D341Med (cell line): ENCODE measurements around the gene ATG14.
"Not testable (repeated sequence)": the region's sequence is repeated elsewhere in the genome, so short reads cannot be mapped to it uniquely, and the experiment has no call there.

Experiments used
- DNase-seq: peaks from one replicate; pipeline ENCODE4 v3.0.0; 2012; ENCODE audit warnings: low spot score

The ATG14 gene

GRCh38 chr14:55350461-55350860 lies 61.2 kb downstream of the ATG14 start:
- DNase-seq: no peak

GRCh38 chr14:55349565-55349964 lies 62.1 kb downstream of the ATG14 start:
- no peak for DNase-seq

GRCh38 chr14:55348766-55349453 lies 62.7 kb downstream of the ATG14 start:
- no peak for DNase-seq

DNA sequence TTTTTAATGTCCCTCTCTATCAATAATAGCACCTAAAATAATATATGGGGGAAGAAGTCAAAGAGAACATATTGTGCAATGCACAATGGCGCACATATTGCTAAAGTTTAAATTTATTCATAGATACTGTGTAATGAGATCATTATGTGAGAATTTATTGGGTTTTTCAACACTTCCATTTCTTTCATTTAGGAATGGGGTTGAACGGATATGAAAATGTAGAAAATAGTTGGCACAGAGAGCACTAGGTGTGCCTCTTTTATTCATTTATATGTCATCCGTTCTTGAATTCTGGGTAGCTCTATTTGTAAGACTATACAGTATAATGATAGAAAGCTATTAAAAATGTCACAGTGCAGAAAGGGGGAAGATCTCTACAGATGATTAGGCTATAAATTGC lies 63.9 kb downstream of the ATG14 start:
- no peak for DNase-seq

- no peak for DNase-seq
These were observed 64.6 kb downstream of the ATG14 start for GRCh38 chr14:55347040-55347439.

DNA sequence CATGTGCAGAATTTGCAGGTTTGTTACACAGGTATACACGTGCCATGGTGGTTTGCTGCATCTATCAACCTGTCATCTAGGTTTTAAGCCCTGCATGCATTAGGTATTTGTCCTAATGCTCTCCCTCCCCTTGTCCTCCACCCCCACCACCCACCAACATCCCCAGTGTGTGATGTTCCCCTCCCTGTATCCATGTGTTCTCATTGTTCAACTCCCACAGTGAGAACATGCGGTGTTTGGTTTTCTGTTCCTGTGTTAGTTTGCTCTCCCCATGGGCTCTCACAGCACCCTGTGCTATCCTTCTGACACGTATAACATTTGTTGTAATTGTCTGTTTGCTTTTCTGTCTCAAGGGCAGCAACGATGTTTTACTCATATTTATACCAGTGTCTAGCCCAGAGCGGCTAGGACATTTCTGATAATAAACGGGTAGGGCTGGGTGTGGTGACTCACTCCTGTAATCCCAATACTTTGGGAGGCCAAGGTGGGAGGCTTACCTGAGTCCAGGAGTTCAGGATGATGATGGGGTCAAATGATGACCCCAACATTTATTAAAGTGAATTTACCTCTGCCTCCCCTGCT lies 67.0 kb downstream of the ATG14 start:
- not testable (repeated sequence) for DNase-seq

GRCh38 chr14:55341781-55342180 lies 69.8 kb downstream of the ATG14 start:
- DNase-seq: no peak

GRCh38 chr14:55340482-55340881 lies 71.1 kb downstream of the ATG14 start:
- no peak for DNase-seq

GRCh38 chr14:55339770-55340169 lies 71.9 kb downstream of the ATG14 start:
- DNase-seq: no peak

DNA sequence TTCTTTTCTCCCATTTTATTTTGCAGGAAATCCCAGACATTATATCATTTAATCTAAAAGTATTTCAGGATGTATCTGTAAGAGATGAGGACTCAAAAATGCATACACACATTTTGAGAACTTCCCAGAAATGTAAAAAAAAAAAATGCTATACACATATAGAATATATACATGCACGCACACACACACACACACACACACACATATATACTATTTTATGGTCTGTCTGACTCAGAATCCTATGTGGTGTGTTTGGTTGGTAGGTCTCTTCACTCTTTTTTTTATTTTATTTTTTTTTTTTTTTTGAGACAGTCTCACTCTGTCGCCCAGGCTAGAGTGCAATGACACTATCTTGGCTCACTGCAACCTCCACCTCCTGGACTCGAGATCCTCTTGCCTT lies 74.9 kb downstream of the ATG14 start:
- DNase-seq: no peak

DNA sequence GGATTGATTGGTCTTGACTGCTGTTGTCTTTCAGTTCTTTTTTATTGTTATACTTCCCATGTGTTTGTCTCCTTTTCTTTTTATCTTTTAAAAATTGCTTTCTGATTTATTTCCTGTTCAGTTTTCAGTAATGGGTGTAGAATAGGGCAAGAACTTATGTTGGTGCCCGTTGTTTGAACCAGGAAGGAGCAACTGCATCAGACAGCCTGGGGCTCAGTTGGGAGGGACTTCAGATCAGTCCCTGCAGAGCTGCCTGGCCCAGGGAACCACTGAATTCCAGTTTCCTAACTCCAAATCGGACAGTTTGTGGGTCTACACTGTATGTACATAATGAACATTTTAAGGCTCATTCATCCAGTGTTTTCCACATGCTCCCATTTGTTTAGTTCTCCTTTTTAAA lies 75.5 kb downstream of the ATG14 start:
- no peak for DNase-seq

- DNase-seq: no peak
These were observed 77.7 kb downstream of the ATG14 start for GRCh38 chr14:55333711-55334485.

GRCh38 chr14:55332654-55333570 lies 78.7 kb downstream of the ATG14 start:
- no peak for DNase-seq

GRCh38 chr14:55329999-55330710 lies 81.5 kb downstream of the ATG14 start:
- DNase-seq: no peak

DNA sequence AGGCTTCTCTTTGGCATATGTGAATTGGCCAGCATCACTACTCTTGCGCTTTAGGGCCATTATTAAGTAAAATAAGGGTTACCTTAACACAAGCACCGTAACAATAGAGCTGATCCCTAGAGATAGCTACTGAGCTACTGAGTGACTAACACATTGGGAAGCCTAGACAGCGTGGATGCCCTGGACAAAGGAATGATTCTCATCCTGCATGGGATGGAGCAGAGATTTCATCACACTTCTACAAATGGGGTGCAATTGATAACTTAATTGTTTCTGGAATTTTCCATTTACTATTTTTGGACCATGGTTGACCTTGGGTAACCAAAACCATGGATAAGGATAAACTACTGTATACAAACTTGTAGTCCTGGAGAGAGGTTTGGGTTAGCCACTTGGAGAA lies 83.3 kb downstream of the ATG14 start:
- DNase-seq: no peak

DNA sequence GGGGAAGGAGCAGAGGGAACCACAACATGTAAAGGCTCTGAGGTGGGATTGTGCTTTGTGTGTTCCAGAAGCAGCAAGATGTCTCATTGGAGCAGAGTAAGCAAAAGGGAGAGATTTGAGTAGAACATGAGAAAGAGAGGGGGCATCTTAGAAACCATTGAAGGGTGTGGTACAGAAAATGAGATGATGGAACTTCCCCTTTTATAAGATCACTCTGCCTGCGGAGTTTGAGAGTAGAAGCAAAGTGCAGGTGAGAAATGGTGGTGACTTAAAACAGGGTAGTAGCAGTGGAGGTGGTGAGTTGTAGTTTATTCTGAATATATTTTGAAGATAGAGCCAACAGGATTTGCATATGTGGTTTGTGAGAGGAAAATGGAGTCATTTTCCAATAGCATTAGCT lies 84.5 kb downstream of the ATG14 start:
- DNase-seq: no peak

- DNase-seq: no peak
These were observed 86.8 kb downstream of the ATG14 start for GRCh38 chr14:55324812-55325211.

GRCh38 chr14:55323910-55324309 lies 87.7 kb downstream of the ATG14 start:
- DNase-seq: no peak

DNA sequence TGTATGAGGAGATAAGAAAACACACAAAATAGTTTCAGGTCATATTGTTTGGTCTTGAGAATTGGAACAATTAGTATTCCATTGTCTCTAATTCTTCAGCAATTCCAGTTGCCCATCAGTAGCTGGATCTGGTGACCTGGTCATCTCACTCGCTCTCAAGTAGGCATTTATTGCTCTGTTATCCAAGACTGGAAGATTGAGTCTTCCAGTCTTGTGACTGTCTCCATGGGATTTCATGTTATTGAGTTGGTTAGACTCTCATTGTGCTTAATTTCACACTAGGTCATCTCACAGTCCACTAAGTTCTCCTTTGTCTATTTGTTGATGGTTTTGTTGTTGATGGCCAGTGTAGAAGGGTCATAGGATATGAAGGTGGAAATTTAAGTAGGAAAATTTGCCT lies 92.9 kb downstream of the ATG14 start:
- DNase-seq: no peak

DNA sequence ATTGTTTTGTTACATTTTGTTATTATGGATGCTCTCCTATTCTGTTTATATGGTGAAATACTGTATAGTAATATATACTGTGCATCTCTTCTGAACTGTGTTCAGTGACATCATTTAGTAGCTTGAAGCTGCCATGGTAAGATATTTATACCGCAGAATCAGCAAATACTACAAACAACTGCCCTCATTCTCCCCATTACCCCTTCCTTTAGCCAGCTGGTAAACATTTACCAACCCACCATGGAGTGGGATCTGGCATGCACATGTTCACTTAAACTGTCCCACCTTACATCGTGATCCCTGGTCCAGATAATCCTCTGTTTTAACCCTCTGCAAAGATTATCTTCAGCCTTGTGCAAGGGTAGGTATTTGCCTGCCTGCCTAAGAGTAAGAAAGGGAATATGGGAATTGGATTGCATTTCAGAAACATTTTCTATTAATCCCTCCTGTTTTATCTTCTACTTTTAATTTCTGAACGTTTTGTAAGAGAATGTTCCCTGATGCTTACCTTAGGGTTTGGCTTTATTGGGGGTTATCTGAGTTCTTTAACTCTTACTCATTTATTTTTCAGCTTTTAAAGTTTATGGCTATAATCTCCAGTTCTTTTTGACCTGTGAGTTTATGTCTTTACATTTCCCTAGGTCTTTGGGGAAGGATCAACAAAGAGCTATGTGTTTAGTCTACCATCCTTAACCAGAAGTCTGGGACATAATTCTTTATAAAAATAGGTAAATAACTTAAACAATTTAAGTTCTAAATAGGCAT lies 93.9 kb downstream of the ATG14 start:
- peak; percentile 37 for DNase-seq

DNA sequence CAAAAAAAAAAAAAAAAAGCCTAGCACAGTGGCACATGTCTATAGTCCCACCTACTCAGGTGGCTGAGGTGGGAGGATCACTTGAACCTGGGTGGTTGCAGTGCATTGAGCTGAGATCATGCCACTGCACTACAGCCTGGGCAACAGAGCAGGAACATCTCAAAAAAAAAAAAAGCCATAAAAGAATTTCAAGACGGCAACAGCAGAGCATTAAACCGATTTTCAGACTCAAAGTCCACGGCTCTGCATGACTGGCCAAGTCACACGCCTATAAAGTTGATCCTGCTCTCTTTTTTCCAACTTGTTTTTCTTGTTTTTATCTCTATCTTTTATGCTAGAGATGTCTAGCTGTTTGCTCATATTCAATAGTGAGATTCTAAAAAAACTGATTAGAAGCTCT lies 95.1 kb downstream of the ATG14 start:
- no peak for DNase-seq
